NCI-H1694 treated with DMSO at 0.1 percent for 48 hours (cell line): ENCODE results near the gene NOTCH3.

ENCODE experiments used
- DNase-seq: peaks from one replicate; lab custom pipeline; 2025; lab: John Stamatoyannopoulos, UW

NOTCH3 gene

DNA sequence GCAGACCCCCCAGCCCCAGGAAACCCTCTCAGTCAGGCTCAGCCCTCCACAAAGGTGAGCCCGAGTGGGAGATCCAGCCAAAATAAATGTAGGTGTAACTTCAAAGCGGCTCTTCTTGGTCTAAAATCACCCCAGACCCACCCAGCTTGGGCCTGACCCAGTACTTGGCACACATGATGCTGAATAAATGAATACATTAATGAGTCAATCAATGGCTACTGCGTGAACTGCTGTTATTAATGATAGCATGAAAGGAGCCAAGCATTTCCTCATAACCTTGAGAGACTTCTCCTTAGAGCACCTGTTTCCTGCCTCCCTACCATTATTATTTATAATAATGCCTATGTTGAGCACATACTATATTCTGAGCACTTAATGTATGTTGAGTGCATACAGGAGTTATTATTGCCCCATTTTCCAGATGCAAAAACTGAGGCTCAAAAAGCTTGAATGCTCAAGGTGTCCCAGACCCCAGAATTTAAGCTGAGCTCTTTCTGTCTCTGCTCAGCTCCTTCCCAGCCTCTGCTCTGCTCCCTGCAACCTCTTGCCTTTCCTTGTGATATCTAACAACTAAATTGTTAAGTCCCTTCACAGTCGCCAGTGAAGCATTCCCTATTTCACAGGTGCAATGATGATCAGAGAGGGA is 4.3 kb downstream of the NOTCH3 start:
- DNase-seq, result no peak

GRCh38 chr19:15195371-15196334 is 5.1 kb downstream of the NOTCH3 start:
- DNase-seq, result peak; percentile 10

DNA sequence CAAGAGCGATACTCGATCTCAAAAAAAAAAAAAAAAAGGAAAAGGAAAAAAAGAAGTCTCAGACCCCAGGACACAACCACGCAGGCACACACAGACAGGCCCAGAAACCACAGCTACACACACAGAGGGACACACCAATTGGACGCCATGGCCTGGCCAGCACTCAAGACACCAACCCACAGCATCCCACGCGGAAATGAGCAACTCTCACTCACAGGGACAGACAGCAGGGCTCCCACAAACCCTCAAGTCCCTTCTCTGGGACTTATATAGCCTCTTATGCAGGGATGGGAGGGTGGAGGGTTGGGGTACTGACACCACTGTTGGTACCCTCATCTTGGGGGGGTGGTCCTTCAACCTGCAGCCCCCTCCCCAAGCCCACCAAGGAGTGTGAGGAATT is 5.9 kb downstream of the NOTCH3 start:
- no peak for DNase-seq

GRCh38 chr19:15191982-15192381 is 8.8 kb downstream of the NOTCH3 start:
- no peak for DNase-seq

DNA sequence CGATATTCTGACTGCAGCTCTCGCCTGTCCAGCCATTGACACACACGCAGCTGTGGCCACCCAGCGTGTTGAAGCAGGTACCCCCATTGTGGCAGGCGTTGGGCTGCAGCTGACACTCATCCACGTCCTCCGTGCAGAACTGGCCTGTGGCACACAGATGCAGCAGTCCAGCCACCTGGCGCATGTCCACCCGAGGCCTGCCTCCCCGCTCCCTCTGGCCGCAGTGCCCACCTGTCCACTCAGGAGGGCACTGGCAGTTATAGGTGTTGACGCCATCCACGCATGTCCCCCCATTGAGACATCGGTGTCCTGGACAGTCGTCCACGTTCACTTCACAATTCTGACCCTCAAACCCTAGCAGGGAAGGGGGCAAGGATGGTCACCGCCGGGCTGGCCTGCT is 9.3 kb downstream of the NOTCH3 start:
- DNase-seq, result no peak

DNA sequence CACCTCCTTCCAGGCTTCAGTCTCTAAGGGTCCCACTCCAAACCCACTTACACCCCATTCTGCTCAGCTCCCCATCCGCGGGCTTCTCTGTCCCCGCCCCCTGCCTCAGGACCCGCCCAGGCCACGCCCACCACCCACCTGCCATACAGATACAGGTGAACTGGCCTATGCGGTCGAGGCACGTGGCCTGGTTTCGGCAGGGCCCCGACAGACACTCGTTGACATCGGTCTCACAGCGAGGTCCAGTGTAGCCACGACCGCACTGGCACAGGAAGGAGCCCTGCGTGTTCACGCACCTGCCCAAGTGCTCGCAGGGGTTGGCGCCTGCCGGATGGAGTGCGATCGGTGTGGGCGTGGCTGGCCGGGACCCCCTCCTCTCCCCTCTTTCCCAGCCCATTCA is 11.9 kb downstream of the NOTCH3 start:
- DNase-seq, result no peak

DNA sequence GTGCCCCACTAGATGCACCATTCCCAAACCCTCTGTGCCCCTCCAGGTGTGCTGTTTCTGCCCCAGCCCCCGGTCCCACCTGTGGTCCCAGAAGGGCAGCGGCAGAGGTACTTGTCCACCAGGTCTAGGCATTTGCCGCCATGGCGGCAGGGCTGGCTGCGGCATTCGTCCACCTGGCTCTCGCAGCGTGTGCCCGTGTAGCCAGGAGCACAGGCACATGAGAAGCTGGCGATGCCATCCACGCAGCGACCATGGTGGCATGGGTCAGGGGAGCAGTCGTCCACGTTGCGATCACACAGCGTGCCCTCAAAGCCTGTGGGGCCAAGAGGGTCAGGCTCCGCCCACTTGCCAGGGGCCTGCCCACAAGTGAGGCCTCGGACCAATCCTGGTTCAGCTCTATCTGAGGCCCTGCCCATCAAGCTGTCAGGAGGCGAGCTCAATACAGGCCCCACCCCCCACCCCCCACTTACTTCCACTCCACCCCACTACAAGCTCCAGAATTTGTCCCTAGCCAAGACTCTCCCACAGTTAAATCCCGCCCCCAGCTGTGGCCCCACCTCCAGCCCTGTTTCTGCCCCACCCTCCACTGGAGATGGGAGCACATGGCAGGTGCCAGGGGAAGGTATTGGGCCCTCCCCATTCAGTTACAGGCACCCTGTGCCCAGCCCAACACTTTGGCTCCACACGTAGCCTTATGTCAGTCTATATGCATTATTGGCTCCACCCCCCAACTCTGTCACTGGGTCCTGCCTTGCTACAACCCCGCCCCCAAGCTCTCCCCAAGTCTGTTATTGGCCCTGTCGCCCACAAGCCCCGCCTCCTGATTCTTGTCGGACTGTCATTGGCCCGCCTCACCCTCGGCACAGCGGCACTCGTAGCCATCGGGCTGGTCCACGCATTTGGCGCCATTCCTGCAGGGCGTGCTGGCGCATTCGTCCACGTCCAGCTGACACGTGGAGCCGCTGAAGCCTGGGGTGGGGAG is 13.5 kb downstream of the NOTCH3 start:
- DNase-seq, result no peak

- DNase-seq, result no peak
These were observed 15.6 kb downstream of the NOTCH3 start for GRCh38 chr19:15185188-15185587.

DNA sequence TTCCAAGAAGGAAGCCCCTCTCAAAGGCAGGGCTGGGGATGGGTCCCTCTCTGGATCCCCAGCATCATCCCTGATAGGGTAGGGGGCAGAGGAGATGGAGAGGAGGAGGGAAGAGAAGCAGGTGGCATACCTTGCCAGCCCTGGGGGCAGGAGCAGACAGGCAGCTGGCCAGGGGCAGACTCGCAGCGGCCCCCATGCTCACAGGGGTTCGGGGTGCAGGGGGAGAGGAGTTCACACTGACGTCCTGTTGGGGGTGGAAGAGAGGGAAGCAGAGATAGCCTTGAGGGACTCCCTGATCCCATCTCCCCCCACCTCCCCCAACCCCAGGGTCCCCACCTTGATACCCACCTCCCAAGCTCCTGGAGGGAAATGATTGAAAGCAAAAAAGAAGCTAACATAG is 16.0 kb downstream of the NOTCH3 start:
- no peak for DNase-seq

GRCh38 chr19:15181394-15181793 is 19.4 kb downstream of the NOTCH3 start:
- no peak for DNase-seq

DNA sequence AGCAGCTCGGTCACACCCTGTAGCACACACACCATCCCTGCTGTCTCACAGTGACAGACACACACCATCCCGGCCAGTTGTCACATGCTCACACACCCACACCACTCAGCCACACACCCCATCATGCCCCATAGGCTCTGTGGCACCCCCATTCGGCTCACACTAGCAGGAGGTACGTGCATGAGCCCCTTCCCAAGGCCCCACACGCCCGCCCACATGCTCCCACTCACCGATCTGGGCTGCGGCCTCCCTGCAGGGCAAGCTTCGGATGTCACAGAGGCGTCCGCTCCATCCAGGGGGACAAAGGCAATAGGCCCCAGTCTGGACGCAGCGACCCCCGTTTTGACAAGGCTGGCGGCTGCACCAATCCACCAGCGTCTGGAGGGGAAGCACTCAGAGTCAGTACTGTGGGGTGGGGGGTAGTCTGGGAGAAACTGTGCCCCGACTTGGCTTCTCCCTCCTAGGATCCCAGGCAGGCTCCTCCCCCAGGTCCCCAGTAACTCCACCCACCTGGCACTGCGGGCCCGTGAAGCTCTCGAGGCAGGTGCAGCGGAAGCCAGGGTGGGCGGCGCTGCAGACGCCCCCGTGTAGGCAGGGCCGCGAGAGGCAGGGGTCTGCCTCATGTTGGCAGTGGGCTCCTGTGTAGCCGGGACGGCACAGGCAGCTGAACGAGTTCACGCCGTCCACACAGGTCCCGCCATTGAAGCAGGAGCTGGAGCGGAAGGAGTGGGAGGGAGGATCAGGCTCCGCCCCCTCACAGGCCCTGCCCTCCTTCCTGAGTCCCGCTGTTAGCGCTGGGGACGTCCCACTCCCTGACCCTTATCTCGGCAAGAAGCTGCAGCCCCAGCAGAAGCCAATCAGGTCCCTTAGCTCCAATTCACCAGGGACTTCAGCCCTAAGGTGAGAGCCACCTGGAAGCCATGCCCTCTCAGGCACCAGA is 20.1 kb downstream of the NOTCH3 start:
- DNase-seq, result no peak

DNA sequence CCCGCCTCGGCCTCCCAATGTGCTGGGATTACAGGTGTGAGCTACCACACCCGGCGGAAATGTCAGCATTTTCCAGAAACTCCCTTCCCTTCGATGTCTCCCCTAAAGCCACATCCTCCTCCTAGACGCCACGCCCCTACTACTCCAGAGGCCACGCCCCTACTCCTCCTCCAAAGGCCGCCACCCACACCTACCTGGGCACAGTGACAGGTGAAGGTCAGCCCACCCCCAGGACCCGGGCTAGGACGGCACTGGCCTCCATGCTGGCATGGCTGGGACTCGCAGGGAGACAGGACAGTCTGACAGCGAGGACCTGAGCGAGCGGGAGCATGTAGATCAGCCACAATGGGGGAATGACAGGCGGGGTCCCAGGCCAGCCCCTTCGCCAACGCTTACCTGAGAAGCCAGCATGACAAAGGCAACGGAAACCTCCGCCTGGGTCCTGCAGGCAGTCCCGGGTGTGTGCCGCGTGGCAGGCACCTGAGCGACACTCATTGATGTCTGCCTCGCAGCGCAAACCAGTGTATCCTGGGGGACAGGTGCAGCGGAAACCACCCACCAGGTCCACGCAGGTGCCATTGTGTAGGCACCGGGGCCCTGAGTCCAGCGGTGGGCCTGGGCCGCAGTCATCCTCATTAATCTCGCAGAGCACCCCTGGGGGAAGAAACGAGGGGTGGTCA is 22.0 kb downstream of the NOTCH3 start:
- DNase-seq, result no peak

DNA sequence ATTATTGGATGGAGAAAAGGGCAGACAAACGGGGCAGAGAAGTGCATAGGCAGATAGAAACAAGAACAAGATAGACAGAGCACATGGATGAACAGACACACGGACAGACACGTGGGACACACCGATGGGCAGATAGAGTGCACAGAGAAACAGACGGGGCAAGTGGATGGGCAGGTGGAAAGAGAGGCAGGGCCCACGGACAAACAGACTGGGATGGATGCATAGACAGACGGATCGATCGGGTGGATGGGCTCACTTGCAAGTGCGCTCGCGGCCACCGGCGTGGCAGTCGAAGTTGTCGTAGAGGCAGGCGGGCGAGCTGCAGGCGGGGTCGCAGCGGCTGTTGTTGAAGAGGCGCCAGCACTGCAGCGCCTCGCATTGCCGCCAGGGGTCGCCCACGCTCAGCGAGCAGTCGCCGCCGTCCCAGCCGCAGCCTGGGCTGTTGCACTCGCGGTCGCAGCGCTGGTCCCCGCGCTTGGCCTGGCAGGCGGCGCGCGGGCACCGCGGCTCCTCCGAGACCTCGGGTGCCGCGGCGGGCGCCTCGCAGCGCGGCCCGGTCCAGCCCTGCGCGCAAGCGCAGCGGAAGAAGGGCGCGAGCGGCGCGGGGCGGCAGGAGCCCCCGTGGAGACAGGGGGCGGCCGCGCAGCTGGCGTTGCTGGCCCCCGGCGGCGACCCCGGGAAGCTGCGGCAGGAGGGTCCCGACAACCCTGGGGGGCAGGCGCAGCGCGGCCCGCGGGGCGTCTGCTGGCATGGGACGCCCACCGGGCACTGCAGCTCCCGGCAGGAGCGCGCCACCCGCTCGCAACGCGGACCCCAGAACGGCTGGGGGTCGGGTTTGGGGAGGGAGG is 23.3 kb downstream of the NOTCH3 start:
- peak; percentile 69 for DNase-seq

GRCh38 chr19:15175609-15176008 is 25.2 kb downstream of the NOTCH3 start:
- no peak for DNase-seq

DNA sequence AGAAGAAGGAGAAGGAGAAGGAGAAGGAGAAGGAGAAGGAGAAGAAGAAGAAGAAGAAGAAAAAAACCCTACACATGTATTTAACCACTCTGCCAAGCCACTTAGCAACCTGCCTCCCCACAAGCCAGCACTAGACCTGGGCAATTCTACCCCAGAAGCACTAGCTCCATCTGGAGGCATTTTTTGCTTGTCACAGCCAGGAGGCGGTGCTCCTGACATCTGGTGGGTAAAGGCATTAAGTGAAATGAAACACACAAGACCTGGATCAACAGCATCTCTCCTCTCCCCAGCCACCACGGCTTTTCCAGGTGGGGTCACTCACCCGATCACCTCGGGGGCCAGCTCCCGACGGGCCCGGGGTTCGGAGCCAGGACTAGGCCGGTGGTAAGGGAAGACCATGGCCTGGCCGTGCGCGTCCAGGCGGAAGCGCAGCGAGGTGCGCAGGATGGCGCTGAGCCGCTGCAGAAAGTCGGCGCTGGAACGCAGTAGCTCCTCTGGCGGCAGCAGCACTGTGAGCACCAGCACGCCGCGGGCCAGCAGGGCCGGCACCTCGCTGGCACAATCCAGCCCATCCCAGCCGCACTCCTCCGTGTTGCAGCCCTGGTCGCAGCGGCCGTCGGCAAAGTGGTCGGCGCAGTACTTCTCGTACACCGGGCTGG is 26.9 kb downstream of the NOTCH3 start:
- peak; percentile 69 for DNase-seq

GRCh38 chr19:15170345-15170744 is 30.4 kb downstream of the NOTCH3 start:
- no peak for DNase-seq

GRCh38 chr19:15169541-15170285 is 31.1 kb downstream of the NOTCH3 start:
- DNase-seq, result no peak

GRCh38 chr19:15166700-15167099 is 34.1 kb downstream of the NOTCH3 start:
- no peak for DNase-seq
